Dermis lymphatic vessel endothelial cell (primary cell): ENCODE measurements around the gene VASH2. TPM values are rescaled to one million over a fixed set of nuclear protein-coding genes. Genes with fewer than 3 reads are reported as not detected.

ENCODE experiments used
- total RNA-seq: library from RNA; depleted of rRNA; stranded (reverse); fragments of >200 nt; gene quantifications from 2 replicates; pipeline ENCODE4 v1.2.1, GENCODE V29; 2014

The VASH2 gene
- total RNA-seq, result under 0.01 and 0.17 TPM in 2 replicates

DNA sequence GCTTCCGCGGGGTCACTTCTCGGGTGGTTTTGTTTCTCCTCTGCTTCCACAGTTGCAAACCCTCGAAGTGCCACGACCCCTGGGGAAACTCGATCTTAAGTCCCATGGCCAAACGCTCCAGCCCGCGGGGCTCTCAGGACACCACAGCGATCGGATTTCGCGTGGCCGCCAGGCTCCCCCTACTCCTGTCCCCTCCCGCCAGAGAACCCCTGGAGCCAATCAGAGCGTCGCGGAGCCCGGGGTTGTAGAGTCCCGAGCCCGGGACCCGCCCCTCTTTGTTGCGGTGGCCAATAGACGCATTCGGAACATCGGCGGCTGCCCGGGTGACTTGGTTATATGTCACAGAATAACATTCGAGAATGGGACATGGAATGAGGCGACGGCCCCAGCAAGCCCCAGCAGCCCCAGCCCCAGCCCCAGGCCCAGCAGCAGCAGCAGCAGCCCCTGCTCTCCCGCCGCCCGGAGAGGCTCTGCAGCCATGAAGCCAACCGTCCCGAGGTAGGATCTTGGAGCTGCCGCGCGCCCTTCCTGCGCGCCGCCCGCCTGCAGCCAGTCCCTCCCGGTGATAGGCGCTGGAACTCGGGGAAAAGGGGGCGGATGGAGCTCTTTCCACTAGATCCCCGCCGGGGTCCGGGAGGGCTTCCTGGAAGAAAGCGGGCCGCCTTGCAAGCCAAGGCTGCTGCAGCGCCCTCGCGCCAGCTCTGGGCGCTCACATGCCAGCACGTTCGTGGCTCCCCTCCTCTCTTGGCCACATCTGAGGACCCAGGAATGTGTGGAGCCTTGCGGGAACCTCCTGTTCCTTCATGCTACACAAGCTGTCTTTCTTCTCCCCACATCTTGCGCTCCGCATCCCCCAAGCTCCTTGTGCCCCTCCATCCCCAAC lies at the start of gene VASH2:
VASH2 (plus strand) TSS at position 299 of the 883 bp plus-strand sequence. CDS start 1,002 bp downstream, outside the sequence.

GRCh38 chr1:213015099-213016050 lies 65.0 kb downstream of the VASH2 start, which contains the start of gene ANGEL2:
ANGEL2 (minus strand) TSS chr1:213015867; CDS start chr1:213015671, 196 bp downstream.

Other genes starting within 250 kb of the VASH2 start
- 26.0 and 28.5 TPM in 2 replicates for gene NSL1, start 158.8 kb upstream of the VASH2 start, total RNA-seq
- gene TATDN3, start 158.6 kb upstream of the VASH2 start, total RNA-seq, result 10.4 and 13.3 TPM in 2 replicates
- gene SPATA45, start 102.9 kb upstream of the VASH2 start, total RNA-seq, result 0.17 TPM in 1 of 2 replicates, not detected in the other
- gene FLVCR1, start 92.3 kb upstream of the VASH2 start, total RNA-seq, result 9.2 and 9.8 TPM in 2 replicates
- 46.5 and 52.3 TPM in 2 replicates for gene ANGEL2, start 65.3 kb downstream of the VASH2 start, total RNA-seq
- 19.4 and 26.2 TPM in 2 replicates for gene RPS6KC1, start 100.7 kb downstream of the VASH2 start, total RNA-seq